ENCODE data around the gene IL12RB2.

The IL12RB2 gene

DNA sequence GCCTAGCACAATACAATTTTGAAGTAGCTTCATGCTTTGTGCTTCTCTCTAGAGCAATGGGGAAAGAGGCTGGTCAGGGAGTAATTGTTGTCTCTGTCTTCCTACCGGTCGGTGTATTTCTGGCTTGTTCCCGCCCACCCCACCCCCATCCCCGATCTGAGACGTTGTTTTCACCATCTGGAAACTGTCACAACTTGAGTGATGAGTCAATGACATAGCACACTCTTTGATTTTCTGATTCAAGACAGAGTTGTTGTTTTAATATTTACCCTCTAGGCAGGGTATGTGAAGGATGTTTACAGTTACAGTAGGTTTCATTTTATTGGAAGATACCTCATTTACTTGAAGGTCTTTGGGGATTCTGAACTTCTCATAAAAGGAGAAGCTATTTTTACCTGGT is 7.0 kb downstream of the IL12RB2 start:
- DNase-seq: no peak

DNA sequence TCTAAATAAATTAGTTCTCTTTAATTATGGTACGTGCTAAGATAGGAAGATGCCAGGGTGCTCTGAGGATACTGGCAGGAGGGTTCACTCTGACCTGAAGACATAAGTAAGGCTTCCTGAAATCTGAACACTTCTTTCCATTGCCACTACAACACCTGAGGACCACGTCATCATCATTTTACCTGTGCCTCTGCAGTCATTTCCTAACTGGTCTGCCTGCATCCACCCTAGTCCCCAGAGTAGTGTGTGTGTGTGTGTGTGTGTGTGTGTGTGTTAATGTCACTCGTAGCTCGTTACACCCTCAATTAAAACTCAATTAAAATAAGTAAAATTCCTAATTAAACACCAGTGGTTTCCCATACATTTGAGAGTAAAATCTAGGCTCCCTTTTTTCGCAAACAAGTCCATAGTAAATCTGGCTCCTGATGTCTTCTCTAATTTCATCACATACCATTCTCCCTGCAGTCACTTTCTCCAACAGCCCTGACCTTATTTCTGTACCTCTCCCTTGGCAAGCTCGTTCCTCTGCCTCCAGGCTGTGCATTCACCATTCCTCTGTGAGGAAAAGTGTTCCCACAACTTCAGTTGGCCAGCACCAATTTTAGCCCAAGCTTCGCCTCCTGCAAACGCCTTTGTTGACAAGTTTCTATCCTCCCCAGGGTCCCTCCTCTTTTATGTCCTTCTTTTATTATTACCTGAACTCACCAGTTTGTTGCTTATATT is 8.7 kb downstream of the IL12RB2 start:
- no peak for DNase-seq

DNA sequence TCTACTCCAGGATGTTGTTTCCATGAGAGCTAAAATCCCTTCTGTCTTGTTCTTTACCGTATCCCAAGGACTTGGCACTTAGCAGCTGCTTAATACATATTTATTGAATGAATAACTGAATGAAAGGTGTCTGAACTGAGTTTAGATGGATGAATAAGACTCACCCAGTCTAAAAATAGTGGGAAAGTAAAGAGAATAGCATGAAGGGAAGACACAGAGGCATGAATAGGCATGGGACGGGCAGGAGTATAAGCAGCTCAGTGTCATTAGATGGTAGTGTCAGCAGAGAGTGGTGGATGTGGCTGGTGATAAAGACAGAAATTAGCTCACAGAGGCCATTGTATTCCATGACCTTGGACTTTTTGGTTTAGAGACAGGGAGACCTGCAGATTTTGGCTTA is 9.2 kb downstream of the IL12RB2 start:
- DNase-seq: no peak

DNA sequence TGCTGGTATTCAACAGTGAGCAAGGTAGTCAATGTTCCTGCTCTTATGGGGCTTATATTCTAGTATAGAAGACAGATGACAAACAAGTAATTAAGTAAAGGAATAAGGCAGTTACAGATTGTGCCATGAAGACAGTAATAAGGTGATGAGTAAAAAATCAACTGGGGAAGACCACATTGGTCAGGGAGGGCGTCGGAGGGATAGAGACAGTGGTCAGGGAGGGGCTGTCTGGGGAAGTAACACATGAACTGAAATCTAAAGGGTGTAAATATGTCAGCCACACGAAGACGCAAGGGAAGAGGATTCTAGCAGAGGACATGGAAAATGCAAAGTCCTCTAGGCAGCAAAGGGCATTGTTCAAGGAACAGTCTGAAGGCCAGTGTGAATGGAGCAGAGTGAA is 10.1 kb downstream of the IL12RB2 start:
- no peak for DNase-seq

DNA sequence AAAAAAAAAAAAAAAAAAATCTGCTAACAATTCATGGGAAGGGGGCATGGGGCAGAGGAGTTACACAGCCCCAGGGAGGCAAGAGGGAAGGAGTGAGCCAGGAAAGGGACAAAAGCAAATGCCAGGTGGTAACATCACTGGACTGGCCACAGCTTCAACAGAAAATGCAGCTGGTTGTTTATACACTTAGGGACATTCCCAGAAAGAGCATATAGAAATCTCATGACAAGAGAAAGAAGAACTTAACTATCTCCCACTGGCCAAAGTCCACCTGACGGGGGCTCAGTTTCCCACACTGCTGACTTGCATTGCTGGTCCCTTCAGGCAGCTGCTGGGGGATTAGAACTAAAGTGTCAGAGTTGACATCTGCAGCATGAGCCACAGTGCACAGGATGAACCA is 14.8 kb downstream of the IL12RB2 start:
- no peak for DNase-seq

DNA sequence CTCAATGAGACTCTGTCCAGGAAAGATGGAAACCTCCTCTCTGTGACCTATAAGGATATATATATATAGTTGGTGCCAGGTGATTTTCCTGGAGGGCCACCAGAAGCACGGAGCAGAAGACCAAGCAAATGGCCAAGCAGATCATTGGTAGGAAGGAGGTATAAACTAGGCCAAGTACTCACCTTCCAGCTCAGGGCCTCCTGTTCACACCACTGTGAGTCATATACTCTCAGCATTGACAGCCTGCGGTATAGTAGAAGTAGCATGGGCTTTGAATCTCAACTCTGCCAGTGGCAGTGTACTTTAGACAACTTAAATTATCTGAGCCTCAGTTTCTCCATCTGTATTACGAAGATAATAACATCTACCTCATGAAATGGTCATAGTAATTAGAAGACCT is 15.4 kb downstream of the IL12RB2 start:
- DNase-seq: no peak

DNA sequence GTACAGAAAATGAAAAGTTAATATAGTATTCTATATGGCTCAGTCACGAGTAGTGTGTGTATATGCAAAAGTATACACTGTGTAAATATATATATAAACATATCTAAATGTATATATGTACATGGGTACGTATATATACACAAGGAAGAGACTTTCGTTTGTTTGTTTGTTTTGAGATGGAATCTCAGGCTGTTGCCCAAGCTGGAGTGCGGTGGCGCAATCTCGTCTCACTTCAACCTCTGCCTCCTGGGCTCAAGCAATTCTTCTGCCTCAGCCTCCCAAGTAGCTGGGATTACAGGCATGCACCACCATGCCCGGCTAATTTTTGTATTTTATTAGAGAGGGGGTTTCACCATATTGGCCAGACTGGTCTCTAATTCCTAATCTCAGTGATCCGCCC is 16.4 kb downstream of the IL12RB2 start:
- no peak for DNase-seq

DNA sequence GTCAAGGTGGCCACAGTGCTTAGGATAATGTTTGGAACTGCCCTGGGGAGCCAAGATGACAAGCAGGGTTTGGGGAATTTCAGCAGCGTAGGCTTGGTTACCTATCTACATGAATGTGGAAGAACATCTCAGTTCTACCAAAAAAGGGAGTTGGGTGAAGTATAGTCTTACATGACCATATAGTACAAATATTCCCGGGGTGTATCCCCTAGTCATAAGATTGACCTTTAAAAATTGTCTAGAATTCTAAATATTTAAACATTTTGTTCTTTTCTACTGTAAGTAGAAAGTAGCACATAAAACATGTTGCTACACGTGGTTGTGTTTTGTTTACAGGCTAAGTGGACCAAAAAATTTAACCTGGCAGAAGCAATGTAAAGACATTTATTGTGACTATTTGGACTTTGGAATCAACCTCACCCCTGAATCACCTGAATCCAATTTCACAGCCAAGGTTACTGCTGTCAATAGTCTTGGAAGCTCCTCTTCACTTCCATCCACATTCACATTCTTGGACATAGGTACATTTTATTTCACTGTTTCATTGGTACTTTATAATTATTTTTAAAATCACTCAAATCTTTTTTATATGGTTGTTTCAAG is 20.3 kb downstream of the IL12RB2 start:
- no peak for DNase-seq

DNA sequence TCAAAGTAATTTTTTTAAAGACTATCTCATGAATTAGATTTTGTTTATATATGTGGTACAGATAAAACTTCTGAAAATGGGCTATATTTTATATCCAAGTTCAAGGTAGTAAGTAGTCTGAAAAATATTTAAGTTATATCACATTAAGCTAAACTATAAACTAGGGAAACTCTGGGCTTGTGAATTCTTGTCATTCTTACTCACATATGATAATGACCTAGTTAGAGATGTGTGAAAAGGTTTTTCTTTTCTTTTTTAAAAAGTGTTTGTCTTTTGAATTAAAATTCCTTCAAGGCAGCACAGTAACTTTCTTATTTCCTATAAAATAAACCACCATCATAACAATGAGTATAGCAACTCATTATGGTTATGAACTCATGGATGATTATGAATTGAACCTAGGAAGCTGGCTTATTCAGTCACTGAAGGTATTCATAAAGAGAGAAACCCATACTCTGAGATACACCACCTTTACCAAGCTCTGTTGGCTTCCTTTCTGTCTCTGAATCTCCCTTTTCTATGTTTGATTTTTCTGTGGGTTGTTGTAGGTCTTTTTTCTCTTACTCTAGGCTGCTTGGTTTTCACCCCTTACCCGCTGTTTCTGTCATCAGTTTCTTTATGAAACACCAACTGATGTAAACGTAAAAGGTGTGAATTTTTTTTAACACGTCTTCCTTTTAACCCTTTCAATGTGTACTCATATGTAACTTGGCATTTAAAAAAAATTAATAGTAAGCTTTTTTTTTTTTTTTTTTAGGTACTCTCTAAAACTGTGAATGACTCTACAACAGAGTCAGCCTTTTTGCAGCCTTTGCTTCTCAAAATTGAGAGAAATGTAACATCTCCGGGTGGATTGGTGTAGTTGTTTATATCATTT is 25.2 kb downstream of the IL12RB2 start:
- no peak for DNase-seq

DNA sequence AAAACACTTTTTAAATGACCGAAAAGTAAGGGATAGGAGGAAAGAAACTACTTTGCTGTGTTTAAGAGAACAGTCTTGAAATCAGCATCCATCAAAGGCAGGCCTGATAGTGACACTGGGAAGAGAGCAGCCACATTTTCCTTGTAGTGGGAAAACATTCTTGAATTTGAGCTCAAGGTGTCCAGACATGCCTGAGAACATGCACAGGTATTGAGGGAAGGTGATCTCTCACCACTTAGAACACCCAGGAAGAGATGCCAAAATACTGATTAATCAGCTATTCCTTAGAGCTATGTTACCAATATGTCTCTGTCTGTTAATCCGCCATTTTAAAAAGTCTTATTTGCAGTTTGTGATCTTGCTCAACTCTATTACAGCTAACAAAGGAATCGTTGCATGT is 25.9 kb downstream of the IL12RB2 start:
- no peak for DNase-seq

DNA sequence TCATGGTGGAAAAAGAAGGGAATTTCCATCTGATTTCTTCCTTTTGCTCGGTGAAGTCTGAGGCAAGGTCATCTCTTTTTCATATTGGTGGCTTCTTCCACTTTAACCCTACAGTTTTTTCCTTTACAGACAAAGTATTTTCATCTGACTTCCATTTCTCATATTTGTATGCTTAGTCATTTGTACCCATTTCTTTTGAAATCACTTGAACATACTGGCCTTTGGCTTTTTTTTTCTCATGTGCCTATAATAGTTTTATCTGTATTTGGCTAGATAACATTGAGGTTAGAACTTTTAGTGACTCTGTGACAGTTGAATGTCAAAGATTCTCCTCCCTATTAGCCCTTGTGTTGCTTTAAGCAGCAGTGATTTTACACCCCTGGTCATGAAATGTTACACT is 27.7 kb downstream of the IL12RB2 start:
- no peak for DNase-seq

DNA sequence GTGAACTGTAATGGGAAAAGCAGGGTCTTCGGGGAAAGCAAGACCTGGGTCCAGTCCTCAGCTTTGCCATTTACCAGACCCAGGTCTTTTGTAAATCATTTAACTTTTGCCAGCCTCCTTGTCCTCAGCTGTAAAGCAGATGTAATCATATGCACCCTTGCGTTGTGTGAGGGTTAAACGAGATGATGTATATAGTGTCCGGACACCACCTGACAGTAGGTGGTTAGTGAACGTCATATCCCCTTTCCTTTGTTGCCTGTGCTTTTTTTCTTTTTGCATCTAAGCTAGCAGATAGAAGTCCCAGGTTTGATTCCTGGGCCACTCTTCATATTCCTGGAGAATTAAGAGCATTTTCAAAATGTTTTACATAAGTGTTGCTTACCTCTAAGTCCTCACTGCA is 28.5 kb downstream of the IL12RB2 start:
- no peak for DNase-seq

DNA sequence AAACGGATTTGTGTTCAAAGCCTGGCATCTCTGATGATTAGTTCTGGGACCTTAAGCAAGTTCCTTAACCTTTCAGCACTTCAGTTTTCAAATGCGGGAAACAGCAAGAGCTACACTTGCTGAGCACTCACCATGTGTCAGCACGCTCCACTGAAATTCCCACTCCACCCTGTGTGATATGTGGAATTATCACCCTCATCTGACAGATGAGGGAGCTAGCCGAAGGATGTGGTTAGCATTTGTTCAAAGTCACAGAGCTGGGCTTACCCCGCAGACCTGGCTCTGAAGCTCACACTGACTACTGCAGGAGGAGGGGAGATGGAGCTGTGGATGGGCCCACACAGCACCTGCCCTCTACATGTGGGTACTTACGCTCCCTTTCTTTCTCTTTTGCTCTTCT is 29.1 kb downstream of the IL12RB2 start:
- no peak for DNase-seq

DNA sequence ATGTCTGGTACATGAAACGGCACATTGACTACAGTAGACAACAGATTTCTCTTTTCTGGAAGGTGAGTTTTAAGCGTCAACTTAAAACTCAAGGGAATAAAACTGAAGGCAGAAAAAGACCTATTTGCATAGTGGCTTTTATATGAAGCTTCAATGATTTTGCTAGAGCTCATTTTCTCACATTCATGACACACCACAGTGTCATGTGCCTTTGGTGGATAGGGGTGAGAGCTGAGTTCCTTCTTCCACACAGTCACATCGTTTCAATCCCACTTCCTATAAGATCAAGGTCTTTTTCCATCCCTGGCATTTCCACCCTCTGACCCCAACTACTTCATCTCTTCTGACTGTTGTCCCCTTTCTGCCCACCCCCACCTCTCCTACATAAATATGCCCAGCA is 31.0 kb downstream of the IL12RB2 start:
- DNase-seq: no peak

DNA sequence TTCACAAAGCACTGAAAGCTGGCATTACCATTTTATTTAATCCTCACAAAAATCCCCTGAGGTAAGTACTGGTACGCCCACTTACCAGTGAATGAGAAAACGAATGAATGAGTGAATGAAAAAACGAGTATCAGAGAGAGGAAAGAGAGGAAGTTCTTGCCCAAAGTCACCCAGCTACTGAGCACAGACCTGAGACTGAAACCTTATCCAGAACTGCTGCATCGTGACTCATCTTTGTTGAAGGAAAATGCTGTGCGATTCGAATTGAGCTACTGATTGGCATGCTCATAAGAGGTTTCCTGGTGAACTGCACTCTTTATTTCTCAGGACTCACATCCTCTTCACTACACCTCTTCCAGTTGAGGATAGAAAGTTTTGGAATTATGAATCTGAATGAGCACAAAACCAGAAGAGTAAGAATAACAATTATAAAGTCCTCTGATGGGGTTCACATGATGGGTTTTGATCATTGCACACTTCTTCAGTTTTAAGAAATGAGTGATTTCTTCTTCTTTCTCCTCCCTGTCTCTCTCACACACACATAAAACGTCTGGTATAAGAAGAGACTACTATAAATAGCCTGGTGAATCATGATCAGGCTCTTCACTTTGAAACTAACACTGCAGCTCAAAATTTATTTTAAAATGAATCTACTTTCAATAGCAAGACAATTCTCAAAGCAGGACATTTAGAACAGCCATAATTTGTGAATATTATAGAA is 32.1 kb downstream of the IL12RB2 start:
- DNase-seq: no peak

DNA sequence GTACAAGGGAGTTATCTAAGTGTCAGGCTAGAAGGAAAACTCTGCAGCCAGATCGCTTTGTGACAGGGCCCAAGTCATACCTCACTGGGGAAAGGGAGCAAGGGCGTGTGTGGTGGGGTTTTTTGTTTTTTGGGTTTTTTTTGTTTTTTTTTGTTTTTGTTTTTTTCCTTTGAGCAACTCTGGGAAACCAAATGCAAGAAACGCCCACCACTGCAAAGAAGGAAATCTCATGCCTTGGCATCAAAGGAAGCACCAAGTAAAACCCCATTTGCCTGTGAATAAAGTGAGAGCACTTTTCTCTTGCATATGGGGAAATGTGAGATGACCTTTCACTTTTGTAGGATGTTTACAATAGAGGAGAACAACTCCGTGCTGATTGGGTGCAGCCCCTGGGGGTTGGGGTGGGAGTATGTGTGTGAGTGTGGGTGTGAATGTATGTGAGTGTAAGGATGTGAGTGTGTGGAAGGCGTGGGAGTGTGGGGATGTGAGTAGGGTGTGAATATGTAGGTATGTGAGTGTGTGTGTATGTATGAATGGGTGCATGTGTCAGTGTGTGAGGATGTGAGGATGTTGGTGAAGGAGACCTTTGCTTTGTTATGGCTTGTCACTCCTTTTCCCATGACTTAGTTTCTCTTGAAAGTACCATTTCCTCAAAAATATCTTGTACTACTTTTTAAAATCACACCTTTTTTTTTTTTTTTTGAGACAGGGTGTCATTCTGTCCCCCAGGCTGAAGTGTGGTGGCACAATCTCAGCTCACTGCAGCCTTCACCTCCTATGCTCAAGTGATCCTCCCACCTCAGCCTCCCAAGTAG is 34.6 kb downstream of the IL12RB2 start:
- no peak for DNase-seq

DNA sequence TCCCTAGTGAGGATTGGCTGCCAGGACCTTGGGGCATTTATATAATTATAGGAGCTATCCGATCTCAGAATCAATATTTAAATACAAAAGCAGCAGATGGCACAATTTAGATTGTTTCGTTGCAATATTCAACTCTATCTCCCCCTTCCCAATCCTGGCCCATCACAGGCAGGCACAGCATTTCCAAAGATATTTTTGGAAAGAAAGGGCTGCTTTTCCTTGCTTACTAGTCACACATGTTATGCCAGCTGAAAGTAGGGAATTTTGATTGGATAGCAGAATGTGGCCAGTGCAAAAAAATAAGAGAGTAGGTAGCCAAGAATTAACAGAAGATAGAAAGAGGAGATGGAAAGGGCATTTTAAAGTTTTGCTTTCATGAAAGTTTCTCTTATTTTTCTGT is 37.9 kb downstream of the IL12RB2 start:
- no peak for DNase-seq

DNA sequence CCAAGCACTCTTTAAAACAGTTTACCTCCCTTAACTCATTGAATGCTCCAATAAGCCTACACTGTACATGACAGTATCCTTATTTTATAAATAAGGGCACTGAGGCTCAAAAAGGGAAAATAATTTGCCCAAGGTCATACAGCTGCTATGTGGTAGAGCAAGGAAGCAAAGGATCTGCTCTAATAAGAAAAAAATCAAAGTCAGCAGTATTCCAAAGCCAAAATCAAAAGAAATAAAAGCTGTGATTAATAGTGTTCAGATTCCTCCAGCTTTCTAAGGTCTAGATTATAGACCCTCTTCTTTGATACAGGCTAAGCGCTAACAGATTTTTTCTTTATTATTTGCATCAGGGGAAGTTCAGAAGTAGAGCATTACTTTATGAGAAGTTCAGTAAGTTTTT is 39.3 kb downstream of the IL12RB2 start:
- DNase-seq: no peak

DNA sequence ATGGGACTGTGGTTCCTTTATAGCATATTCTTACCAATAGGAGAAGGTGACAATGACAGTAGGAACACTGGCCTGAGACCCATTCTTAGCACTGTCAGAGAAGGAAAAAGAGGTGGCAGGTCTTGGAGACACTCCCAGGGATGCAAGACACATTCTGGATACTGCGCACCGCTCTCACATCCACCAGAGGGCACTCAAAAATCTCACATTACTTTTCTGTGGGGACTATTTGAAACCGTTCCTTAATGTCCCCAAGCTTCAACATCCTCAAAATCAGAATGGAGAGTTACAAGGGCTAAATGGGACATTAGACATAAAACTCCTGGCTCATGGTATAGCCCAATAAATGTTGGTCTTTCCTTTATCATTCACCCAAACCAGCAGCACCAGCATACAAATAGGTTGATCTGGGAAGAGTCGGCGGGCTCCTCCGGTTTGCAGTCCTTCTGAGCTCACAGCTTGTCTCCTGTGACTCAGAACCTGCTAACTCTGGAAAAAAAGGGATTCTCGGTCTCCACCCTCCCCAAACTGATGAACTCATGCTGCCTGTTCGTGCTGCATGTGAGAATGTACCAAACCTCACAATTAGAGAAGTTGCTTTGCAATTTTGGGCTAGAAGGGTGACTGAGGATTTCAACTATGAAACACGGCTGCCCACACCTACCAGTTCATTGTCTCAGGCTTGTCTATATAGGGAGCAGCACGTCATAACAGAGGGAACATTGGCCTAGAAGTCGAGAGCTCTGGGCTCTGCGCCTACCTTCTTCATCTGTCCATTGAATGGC is 40.2 kb downstream of the IL12RB2 start:
- DNase-seq: peak; percentile 41

DNA sequence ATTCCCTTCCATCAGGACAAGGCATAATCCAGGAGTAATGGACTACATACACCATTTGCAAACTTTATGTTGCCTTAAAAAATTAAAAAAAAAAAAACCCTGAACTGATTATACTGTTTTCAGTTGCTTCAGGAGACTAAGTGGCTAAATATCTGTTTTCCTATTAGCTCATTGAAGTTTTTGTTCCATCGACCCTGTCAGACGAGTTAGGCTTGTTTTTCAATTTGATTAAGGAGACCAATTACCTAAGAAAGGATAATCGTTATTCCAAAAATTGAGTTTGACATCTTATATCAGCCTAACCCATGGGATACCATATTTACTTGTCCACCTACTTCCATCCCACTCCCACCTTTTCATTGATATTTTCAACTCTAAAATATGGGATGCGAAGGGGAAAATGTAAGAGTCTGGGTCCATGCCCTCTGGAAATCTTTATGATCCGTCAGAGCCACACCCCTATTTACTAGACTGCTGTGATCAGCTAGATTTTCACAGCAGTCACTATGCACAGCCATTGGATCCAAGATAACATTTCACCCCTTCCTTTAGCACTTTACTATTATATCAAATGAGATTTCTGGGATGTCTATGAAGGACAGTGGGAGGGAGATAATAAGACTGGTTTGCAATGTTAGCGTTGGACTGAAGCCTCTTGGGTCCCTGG is 41.0 kb downstream of the IL12RB2 start:
- no peak for DNase-seq

DNA sequence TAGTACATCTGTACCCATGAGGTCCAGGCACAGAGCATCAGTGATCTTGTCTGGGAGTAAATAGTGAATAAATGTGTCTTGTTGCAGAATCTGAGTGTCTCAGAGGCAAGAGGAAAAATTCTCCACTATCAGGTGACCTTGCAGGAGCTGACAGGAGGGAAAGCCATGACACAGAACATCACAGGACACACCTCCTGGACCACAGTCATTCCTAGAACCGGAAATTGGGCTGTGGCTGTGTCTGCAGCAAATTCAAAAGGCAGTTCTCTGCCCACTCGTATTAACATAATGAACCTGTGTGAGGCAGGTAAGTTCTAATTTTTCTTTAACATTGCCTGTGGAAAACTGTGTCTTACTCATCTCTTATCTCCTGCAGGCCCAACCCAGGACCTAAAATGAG is 43.1 kb downstream of the IL12RB2 start:
- DNase-seq: no peak

Measured in NCI-H2227 treated with DMSO at 0.1 percent for 48 hours (cell line).